ENCODE data around the gene CEPT1.

- TF ChIP-seq CTCF (conservative IDR thresholded peaks at IDR 0.05 in 1 of 2, IDR thresholded peaks at IDR 0.05 in 1 of 2; ENCODE audit: low read depth in 1 of 2, low read length in 2 of 2) (no peak), EZH2 (IDR thresholded peaks at IDR 0.05; ENCODE audit: low read length, missing control alignments) (no peak)
Measured at GRCh38 chr1:111227851-111228747, 88.1 kb downstream of the CEPT1 start.

Data from fibroblast of lung (primary cell).